Pancreas (tissue), 10 donors: ENCODE data around the gene FAM50B. TPM values are rescaled to one million over a fixed set of nuclear protein-coding genes. Genes with fewer than 3 reads are reported as not detected.

Experiments used
- ATAC-seq, 4 donors: fragments of 200-7000 bp; cut with Tn5 transposase; one replicate each; pipeline versions ENCODE4 v1.8.0 to v1.9.1; 2020; ENCODE audit warnings: mild to moderate bottlenecking in 4 of 4, moderate library complexity in 4 of 4
- DNase-seq, 6 donors: peaks; one replicate each; pipeline ENCODE4 v3.0.0-alpha.2; 2020
- FAIRE-seq: peaks from 2 replicates; lab custom pipeline; 2012; peaks lifted over from hg19 to GRCh38; lab: Jason Lieb, UNC
- H3K27ac ChIP-seq, 4 donors: fragments of 200-600 bp; sonication (generic); 1 replicate in 3 of 4; 2 replicates in 1 of 4; pipeline versions ENCODE4 v1.5.0 to v1.8.0; 2020
- H3K27me3 ChIP-seq, 4 donors: fragments of 200-600 bp; one replicate each; pipeline ENCODE4 v1.8.0; 2021
- H3K36me3 ChIP-seq, 3 donors: fragments of 200-600 bp; sonication (generic) in 1 of 3; one replicate each; pipeline versions ENCODE4 v1.5.0 to v1.8.0; 2020 to 2021
- H3K4me1 ChIP-seq, 3 donors: fragments of 200-600 bp; one replicate each; pipeline ENCODE4 v1.8.0; 2021
- H3K4me3 ChIP-seq, 4 donors: fragments of 200-600 bp; sonication (generic) in 2 of 4; one replicate each; pipeline versions ENCODE4 v1.5.0 to v1.8.0; 2020 to 2021
- H3K9me3 ChIP-seq, 4 donors: fragments of 200-600 bp; one replicate each; pipeline ENCODE4 v1.8.0; 2021
- CTCF ChIP-seq, 4 donors: fragments of 200-600 bp; sonication (generic) in 3 of 4; IDR thresholded peaks; one replicate each; pipeline versions ENCODE4 v1.5.0 to v1.8.0; 2021; ENCODE audit warnings: antibody characterized with exemption in 4 of 4
- WGBS, 2 donors: extraction: QIAGEN DNeasy Blood & Tissue Kit; methylation state at CpG; one replicate each; pipeline ENCODE4 v1.1.7; 2013; 5-methylcytosine and 5-hydroxymethylcytosine counted together
- intact Hi-C, 3 donors: fragments of 100-400 bp; cut with DNase I; formaldehyde crosslinking; loops; one replicate each; pipeline versions ENCODE4 v1.11.1 to v1.14.2; 2022
- polyA plus RNA-seq, 2 donors: library from polyadenylated mRNA; stranded (reverse); fragments of 200-250 nt; gene quantifications; one replicate each; pipeline ENCODE4 v1.2.3, GENCODE V29; 2013
- total RNA-seq, 6 donors: library from RNA; stranded (reverse); fragmentation: NEBNext Ultra II Directional in 4 of 6; extraction: Animal tissue kit (Norgen Biotek cat#: 25700) in 4 of 6; gene quantifications; one replicate each; pipeline versions ENCODE4 v1.2.1 to v1.2.4, GENCODE V29; 2021 to 2023
- donor health status: healthy with polysubstance abuse.
- donor health status: DM: no; HTN: no; CAD: no; lungs with moderate emphysema.
- donor health status: DM: no; HTN: no; CAD: no.
- donor health status: control.
- donor health status: control.
- donor health status: Bipolar disorder and iron deficiency.
- donor health status: DM: yes; HTN: yes; CAD: no.
- donor health status: DM: no; HTN: no; CAD: no.
- donor health status: DM: no; HTN: no; CAD: no.
- donor health status: DM: yes; HTN: yes; CAD: no.

FAM50B gene
- total and polyA plus RNA-seq, 8 donors, result 3.6 to 9.7 (median 5.9) TPM

- no peak for TF ChIP-seq CTCF (IDR thresholded peaks at IDR 0.05)
- intact Hi-C loops, result no loop called here
- H3K27ac ChIP-seq, result no peak overlapping the region
- H3K9me3 ChIP-seq, result no peaks in the 10 kb centered on the region
- no peaks in the 10 kb centered on the region for H3K27me3 ChIP-seq
- WGBS, 2 donors, result 78 to 88% methylated on average over 1 of the region's 1 CpG
- FAIRE-seq, result no peak
- no peak for ATAC-seq
- peaks cover 0 to 14% (median 0%) of the 10 kb centered on the region in 3 donors for H3K4me1 ChIP-seq
- DNase-seq, result no peak
- no peak overlapping the region for H3K4me3 ChIP-seq
- H3K36me3 ChIP-seq, result no peaks in the 10 kb centered on the region
These were observed 11.4 kb upstream of the FAM50B start for GRCh38 chr6:3837781-3838180.

- Histone ChIP-seq H3K27me3 (no peaks in the 10 kb centered on the region), H3K4me1 (peaks cover 0 to 14% (median 0%) of the 10 kb centered on the region in 3 donors), H3K4me3 (no peak overlapping the region), H3K27ac (no peak overlapping the region), H3K36me3 (no peaks in the 10 kb centered on the region), H3K9me3 (no peaks in the 10 kb centered on the region)
- FAIRE-seq, result no peak
- 83 to 84% methylated on average over 8 of the region's 8 CpGs for WGBS, 2 donors
- DNase-seq, result no peak
- no peak for ATAC-seq
- TF ChIP-seq CTCF (IDR thresholded peaks at IDR 0.05), result no peak
- intact Hi-C loops, result no loop called here
These were observed 9.9 kb upstream of the FAM50B start for GRCh38 chr6:3838992-3839867.

GRCh38 chr6:3841066-3841454 is 8.1 kb upstream of the FAM50B start:
- H3K27me3 ChIP-seq, result no peaks in the 10 kb centered on the region
- no peak for FAIRE-seq
- no peaks in the 10 kb centered on the region for H3K9me3 ChIP-seq
- H3K4me1 ChIP-seq, result no peaks in the 10 kb centered on the region
- H3K36me3 ChIP-seq, result no peaks in the 10 kb centered on the region
- DNase-seq, result no peak
- ATAC-seq, result no peak
- H3K4me3 ChIP-seq, result no peak overlapping the region
- 73 to 82% methylated on average over 6 of the region's 6 CpGs for WGBS, 2 donors
- intact Hi-C loops, result no loop called here
- TF ChIP-seq CTCF (IDR thresholded peaks at IDR 0.05), result no peak
- H3K27ac ChIP-seq, result no peak overlapping the region

GRCh38 chr6:3841711-3842565 is 7.2 kb upstream of the FAM50B start:
- no peaks in the 10 kb centered on the region for H3K9me3 ChIP-seq
- DNase-seq, result no peak
- intact Hi-C loops, result no loop called here
- peak in 2 of 4 donors; percentile 34 to 40 for ATAC-seq
- no peaks in the 10 kb centered on the region for H3K36me3 ChIP-seq
- H3K4me3 ChIP-seq, result no peak overlapping the region
- H3K4me1 ChIP-seq, result no peaks in the 10 kb centered on the region
- H3K27me3 ChIP-seq, result no peaks in the 10 kb centered on the region
- no peak overlapping the region for H3K27ac ChIP-seq
- 73 to 81% methylated on average over 9 of the region's 9 CpGs for WGBS, 2 donors
- no peak for FAIRE-seq
- TF ChIP-seq CTCF (IDR thresholded peaks at IDR 0.05), result no peak
